NCI-H146 (cell line): ENCODE measurements around the gene SPATA6.
"Not testable (repeated sequence)": the region's sequence is repeated elsewhere in the genome, so short reads cannot be mapped to it uniquely, and the experiment has no call there.

ENCODE experiments used
- DNase-seq: peaks from one replicate; lab custom pipeline; 2025; lab: John Stamatoyannopoulos, UW

The SPATA6 gene

DNA sequence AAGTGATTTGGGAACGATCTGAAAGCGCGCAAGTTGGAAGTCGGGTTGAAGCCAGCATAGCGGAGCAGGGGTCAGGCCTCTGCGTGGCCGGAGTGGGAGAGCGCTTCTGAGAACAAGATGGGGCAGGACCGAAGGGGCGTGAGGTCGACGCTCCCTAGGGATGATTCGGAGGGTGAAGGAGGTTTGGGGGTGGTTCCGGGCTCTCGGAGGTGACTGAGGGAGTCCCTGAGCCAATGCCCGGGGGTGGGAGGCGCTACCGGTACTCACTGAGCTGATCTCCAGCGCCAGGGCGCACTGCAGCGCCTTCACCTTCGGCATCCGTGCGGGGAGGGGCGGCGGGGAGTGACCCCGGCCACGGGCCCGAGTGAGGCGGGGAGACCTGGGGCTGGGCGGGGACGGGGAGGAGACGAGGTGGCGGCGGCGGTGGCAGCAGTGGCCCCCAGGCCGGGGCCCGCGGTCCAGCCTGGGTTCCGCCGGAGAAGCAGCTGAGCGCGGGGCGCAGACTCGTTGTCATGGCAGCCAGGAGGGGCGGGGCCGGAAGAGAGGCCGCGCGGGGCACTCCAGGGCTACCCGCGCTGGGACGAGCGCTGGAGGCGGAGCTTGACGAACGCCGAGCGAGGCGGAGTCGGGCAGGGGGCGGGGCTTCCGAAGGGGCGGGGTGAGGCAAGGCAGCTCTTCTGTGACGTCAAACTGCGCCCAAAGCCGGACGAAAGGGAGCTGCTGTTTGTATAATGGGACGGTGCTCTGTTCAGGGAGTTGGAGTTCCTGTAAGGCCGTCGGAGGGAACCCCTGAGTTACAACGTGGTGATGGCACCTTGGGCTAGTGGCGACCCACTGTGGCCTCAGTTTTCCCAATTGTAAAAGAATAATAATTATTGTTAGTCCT is at the start of gene SPATA6:
Gene SPATA6 (minus strand): TSS at position 514 of the 886 bp plus-strand sequence. CDS start 196 bp downstream, at position 318.
- peak; percentile 89 for DNase-seq

DNA sequence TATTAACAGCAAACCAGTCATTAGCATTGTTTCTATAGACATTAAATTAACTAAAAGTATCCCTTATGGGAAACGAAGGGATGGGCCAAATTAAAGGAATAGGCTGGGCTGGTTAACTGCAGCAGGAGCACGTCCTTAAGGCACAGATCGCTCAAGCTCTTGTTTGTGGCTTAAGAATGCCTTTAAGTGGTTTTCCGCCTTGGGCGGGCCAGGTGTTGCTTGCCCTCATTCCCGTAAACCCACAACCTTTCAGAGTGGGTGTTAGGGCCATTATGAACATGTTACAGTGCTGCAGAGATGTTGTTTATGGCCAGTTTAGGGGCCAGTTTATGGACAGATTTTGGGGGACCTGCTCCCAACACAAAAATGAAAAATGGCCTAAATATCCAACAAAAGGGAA is 47.9 kb upstream of the SPATA6 start:
- DNase-seq, result not testable (repeated sequence)

DNA sequence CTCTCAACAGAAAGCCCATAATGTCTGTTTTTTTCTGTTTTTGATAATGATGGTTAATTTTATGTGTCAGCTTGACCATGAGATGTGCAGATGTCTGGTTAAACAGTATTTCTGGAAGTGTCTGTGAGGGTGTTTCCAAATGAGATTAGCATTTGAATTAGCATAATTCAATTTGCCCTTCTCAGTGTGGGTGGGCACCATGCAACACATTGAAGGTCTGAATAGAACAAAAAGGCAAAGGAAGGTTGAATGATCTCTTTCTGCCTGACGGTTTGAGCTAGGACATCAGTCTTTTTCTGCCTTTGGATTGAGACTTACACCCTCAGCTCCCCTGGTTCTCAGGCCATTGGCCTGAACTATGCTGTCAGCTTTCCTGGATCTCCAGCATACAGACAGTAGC is 34.9 kb upstream of the SPATA6 start:
- no peak for DNase-seq

DNA sequence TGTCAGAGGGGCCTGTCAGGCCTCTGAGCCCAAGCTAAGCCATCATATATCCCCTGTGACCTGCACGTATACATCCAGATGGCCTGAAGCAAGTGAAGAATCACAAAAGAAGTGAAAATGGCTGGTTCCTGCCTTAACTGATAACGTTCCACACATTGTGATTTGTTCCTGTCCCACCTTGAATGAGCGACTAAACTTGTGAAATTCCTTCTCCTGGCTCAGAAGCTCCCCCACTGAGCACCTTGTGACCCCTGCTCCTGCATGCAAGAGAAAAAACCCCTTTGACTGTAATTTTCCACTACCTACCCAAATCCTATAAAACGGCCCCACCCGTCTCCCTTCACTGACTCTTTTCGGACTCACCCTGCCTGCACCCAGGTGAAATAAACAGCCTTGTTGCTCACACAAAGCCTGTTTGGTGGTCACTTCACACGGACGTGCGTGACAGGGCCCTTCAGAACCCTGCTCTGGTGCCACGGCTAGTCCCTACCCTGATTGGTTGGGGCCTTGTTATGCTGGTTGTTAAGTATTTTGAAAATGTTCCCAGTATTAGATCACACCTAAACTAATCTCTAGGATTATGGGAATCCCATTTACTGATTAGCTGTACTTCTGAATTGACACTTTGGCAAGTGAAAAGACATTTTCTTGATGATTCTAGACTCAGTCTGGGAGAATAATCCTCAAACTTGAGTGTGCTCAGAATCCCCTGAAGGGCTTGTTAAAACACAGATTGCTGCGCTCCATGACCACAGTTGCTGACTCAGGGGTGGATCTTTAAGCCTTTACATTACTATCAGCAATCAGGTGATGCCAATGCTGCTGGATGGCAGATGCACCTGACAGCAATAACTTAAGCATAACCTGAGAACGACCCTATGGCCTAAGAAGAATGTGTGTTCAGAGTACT is 28.8 kb upstream of the SPATA6 start:
- no peak for DNase-seq

DNA sequence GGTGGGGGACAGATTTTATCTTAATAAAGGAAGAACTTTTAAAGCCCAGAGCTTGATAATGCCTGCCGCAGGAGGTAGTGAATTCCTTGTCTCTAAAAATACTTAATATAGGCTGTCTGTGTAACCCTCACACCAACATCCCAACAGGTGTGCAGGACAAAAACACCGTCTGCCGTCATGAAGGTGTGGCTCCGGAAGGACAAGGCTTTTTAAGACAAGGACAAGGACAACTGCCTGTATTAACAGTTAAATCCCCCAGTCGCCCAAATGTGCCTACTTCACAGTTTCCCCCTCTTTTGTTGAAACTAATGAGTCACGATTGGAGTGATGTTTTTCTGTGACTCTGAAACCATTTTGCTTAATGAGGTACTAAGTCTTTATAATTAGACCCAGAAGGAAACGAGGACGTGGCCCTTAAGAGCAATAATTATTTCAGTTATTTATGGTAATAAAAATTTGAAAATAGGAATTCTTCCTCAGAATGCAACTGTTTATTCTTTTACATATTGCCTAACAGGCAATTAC is 27.3 kb upstream of the SPATA6 start:
- no peak for DNase-seq

DNA sequence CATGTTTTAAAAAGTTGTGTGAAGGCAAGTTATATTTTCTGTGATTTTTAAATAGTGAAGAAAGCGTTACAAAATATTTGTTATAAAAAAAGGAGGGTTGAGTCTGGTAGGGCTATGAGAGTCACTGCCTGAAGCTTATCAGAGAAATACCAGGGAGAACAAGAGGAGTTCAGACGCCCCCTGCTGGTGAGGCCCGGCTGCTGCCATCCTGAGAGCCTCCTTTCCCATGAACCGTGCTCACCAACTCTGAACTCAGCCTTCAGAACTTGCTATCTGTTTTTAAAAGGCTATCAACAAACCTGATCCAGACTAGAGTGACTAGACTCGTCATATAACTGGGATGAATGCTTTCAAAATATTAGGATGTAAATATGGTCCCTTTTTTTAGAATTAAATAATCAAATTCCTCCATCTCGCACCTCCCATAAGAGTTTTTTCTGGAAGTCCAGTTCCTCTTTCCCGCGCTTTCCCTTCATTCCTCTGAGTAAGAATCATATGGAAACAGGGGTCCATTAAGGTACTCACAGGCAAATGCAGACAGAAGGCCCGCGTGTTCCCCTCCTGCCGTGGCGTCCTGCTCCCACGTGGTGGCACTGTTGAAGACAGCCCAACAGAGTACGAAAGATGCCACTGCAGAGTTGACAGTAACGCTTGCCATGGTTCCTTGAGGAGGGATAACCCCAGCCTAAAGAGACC is 26.2 kb upstream of the SPATA6 start:
- DNase-seq, result peak; percentile 51

DNA sequence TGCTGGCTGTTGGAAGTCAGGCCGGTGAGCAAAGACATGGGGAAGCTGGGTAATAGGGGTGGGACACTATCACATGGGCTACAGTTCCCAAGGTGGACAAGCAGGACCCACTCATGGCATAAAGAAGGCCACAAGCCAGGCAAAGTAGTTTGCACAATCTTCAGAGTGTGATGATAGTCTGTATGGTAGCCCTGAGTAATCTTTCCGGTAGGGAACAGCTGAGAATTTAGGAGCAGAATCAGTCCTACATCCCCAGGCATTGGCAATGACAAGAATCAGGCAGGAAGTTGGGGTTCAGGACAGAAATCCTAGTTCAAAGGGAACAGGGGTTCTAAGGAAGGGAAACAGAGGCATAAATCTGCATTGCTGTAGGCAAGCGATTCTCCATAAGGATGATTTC is 23.9 kb upstream of the SPATA6 start:
- no peak for DNase-seq

DNA sequence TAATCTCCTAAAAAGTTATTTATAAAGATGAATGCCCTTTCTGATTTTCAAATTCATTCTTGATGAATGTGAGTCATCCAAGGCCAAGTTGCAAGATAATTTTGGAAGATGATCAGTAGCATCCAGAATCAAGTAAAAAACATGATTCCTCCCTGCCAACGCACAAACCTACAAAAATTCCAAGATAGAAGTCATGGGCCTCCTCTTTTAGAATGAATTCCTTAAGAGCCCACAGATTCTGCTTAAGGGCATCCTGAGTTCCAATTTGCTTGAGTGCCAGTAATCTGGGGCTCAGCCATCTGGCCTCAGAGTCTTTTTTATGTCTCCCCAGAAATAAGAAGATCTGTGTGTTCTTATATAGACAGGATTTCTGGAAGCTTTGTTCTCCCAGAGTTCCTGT is 23.2 kb upstream of the SPATA6 start:
- no peak for DNase-seq

DNA sequence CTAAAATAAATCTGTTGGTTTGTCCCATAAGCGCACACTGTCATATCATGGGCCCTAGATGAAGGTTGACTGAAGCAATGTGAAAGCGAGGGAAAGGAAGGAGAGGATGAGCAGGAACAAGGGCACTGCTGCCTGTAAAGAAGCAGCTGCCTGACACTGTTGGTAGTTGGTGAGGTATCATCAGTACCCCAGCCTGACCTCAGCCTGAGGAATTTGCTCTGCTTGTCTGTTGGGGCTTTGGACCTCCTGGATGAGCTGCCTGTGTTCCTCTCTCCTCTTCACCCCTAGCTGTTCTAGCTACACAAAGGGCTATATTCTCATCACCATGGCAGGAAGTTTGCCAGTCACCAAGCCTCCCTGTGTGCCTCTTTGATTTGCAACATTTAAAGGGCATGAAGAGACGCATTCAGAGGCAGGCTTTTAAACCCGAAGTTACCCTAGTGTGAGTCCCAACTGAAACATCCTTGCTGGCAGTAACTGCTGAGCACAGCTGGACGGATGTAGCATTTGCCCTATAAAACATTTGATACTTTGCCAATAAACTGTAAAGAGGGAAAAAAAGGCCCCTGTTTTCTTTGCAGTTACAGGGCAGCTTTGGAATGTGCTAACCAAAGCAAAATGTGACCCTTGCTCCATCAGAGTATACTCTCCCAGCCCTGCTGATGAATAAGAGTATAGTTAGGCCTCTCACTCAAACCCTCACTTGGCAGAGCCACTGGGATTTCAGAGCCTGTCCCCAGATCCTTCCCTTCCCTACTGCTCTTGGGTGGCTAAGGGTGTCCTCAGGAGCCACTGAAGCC is 22.2 kb upstream of the SPATA6 start:
- no peak for DNase-seq

DNA sequence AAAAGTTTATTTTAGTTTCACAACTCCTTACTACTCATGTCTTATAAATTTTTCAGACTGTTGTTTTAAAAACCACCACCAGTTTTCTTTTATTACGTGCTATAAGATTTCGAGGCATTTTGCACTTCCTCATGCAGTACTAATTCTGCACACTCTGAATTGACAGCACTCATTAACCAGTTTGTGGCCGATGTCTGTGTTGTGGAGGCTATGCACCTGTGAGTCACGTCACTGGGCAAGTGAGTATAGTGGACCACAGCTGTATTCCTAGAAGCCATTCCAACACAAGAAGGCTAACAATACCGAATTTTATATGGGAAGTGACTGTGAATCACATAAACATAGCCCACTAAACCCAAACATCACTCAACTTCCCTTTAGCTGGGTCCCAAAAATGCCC is 21.0 kb upstream of the SPATA6 start:
- no peak for DNase-seq

DNA sequence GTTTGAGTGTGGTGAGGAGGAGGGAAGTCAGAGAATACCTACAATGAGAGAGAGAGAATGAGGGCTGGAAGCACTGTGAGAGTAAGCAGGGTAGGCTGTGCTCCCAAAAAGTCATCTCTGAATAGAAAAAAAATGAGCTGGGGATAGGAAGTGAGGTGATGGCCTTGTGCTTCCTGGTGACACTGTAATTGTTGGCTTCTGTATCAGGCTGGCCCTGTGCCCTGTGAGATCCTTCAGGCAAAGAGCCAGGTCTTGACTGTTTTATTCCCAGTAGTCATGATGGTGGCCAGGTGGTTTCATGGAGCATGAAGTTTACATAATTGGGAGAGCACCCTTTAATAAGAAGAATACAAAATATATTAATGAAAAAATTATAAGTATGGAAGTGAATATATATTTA is 20.4 kb upstream of the SPATA6 start:
- DNase-seq, result no peak

DNA sequence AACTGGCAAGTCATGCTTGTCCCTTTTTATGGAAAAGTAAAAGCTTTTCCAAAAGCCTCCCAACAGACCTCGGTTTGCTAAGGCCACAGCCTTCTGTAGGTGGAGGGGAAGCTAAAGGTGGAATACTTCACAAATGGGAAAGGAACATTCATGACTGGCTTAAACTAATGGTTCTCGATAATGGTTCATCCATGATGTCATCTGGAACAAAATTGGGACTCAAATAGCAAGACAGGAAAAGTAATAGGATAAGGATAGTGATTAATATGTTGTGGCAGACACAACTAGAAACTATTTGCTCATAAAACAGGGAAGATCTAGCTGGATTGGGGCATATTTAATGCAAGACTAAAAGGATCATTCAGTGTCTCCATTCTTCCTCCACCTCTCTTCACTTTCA is 16.7 kb upstream of the SPATA6 start:
- DNase-seq, result no peak

DNA sequence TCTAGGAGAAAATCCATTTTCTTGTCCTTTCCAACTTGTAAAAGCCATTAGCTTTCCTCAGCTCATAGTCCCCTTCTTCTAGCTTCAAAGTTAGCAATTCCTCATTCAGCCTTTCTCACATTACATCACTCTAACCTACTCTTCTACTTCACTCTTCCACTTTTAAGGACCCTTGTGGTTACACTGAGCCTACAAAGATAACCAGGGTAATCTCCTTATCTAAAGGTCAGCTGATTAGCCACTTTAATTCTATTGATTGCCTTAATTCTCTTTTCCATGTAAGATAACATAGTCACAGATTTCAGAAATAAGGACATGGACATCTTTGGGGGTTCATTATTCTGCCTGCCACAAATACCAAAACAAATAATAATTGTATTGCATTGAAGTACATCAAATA is 8.5 kb upstream of the SPATA6 start:
- DNase-seq, result no peak

DNA sequence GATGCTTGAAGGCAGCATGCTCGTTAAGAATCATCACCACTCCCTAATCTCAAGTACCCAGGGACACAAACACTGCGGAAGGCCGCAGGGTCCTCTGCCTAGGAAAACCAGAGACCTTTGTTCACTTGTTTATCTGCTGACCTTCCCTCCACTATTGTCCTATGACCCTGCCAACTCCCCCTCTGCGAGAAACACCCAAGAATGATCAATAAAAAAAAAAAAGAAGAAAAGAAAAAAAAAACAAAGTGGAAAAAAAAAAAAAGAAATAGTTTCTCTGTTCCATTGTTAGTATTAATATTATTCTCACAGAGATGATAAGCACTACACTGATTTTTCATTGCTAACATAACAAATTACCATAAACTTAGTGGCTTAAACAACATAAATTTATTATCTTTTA is 8.0 kb upstream of the SPATA6 start:
- not testable (repeated sequence) for DNase-seq

DNA sequence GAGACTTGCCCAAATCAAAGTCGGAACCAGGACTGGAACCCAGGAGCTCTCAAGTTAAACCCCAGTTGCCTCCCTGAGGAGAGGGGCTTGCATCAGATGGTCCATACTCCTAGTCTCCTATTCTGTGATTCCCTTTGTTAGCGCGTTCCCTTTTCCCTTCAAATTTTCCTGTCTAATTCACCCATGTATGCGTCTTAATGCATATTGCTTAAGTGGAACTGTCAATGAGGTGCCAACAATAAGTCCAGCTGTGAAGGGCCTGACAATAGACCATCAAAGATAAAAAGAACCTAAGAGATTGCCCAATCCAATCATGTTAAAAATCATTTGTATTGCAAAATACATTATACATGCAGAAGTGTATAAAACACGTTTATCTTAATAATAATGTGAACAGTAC is 634 bp upstream of the SPATA6 start:
- no peak for DNase-seq

DNA sequence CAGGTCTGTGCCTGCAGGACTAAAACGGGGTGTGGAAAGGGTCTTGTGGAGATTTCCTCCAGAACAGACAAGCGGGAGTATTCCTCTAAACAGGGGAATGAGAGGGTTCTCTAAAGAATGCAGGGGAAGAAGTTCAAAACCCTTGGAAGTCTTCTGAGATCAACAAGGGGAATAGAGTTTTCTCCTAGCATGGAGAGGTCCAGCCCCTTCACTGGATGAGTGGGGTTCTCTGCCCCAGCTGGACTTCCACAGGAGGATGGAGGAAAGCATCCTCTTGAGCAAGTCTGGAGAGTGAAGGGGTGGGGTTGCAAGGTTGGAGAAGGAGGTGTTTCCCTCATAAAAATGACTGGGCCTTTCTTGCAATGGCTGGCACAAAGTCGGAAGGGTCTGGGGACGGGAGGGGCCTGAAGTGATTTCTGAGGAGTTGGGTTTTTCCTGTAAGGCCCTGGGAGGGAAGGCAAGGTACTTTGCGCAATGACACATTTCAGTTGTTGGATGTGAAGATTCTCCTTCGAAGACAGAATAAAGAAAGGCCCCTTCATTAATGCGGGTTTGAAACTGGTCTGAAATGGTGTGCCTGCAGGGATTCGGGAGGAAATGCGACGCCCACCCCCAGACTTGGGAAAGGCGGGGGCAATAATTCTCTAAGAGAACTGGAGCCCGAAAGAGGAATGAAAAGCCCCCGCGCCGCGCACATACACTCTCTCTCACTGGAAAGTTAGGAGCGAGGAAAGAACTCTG is 884 bp downstream of the SPATA6 start:
- no peak for DNase-seq

DNA sequence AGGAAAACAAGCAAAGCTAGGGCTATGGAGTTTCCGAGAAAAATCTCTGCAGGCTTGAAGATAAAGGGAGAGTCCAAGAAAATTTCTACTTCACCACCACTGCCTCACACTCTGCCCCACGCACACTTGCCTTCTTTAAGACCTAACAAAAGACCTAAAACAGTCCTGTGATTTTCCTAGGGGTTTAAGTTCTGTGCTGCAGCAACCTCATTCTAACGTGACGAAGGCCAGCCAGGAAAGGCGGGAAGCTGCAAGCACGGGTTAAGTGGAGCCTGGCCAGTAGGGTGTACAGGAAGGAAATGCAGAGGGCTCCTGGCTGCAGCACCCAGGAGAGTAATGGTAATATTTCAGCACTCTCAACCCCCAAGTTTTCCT is 1.5 kb downstream of the SPATA6 start:
- no peak for DNase-seq

DNA sequence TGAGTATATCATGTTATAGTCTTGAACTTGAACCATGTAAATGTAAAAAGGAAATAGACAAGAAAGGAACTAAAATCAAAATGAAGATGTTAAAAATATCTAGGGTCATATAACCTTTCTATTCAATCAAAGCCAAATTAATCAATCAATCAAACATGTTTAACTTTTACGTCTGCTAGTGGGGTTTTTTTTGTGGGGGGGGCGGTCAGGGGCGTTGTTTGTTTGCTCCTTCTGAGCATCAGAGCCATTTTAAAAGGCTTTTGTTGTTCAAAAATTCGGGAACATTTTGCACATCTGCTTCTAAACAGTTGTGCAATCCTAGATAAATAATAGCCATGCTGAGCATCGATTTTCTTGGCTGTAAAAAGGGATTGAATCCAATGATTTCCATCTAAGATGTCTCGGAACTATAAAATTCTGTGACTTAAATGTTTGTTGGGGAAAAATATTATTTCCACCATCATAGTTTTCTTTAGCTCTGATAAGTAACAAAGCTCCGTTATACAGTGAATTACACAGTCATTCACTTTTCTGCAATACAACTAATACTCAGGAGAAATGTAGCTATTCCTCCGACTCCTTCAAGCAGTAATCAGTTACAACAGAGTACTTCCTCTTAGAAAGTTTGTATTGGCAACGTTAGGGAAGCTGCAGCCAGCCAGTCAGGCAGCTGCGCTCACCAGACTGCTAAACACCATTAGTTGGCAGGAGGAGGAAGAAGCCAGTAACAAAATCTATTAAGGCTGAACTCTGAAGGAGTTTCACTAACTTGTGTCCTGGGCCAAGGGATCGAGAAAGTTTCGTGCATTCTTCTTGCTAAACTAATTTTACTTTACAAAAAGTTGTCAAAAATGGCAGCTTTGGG is 2.2 kb downstream of the SPATA6 start:
- DNase-seq, result no peak

DNA sequence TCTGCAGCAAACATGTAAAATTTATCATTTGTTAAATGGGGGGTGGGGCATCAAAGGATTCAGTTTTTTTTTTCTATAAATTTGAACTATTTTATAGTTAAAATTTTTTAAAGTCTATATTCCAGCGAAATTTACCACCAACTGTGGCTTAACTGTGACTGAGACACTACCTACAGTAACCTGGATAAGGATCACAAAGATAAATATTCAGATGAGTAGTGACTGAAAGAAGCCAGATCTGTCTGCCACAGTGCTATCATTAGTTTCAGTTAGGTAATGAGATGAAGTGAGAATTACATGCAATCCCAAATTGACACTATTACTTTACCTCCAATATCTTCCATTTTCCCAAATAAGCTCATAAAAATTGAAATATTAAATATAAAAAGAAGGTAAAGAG is 5.4 kb downstream of the SPATA6 start:
- DNase-seq, result no peak
